Psoas muscle (tissue), 8 donors: ENCODE measurements around the gene HOXB13. TPM values are rescaled to one million over a fixed set of nuclear protein-coding genes. Genes with fewer than 3 reads are reported as not detected.

Experiments used
- ATAC-seq, 4 donors: fragments of 200-7000 bp; cut with Tn5 transposase; one replicate each; pipeline ENCODE4 v1.9.1; 2020; ENCODE audit warnings: moderate library complexity in 3 of 4, mild to moderate bottlenecking in 2 of 4
- DNase-seq, 2 donors: peaks; one replicate each; pipeline ENCODE4 v3.0.0-alpha.2; 2020
- H3K27ac ChIP-seq: fragments of 200-600 bp; one replicate; pipeline ENCODE4 v1.8.0; 2022
- H3K27me3 ChIP-seq, 3 donors: fragments of 200-600 bp in 1 of 3; one replicate each; pipeline versions ENCODE4 v1.6.1 to v1.8.0; 2013 to 2022; ENCODE audit warnings: low read length in 2 of 3, mild to moderate bottlenecking in 2 of 3, moderate library complexity in 1 of 3; ENCODE audit not compliant: insufficient read depth in 3 of 3
- H3K36me3 ChIP-seq, 2 donors: fragments of 200-600 bp in 1 of 2; one replicate each; pipeline versions ENCODE4 v1.6.1 to v1.8.0; 2013 to 2022; ENCODE audit warnings: low read depth in 1 of 2, mild to moderate bottlenecking in 1 of 2, moderate library complexity in 1 of 2; ENCODE audit not compliant: insufficient read depth in 1 of 2
- H3K4me1 ChIP-seq: fragments of 200-600 bp; one replicate; pipeline ENCODE4 v1.8.0; 2022
- H3K4me3 ChIP-seq: fragments of 200-600 bp; one replicate; pipeline ENCODE4 v1.8.0; 2022; ENCODE audit warnings: mild to moderate bottlenecking
- H3K9me3 ChIP-seq: fragments of 200-600 bp; one replicate; pipeline ENCODE4 v1.8.0; 2022
- WGBS, 3 donors: extraction: QIAGEN DNeasy Blood & Tissue Kit; methylation state at CpG; one replicate each; pipeline versions ENCODE4 v1.1.6 to v1.1.7; 2013; 5-methylcytosine and 5-hydroxymethylcytosine counted together
- intact Hi-C, 2 donors: fragments of 100-400 bp; cut with DNase I; formaldehyde crosslinking; loops; one replicate each; pipeline versions ENCODE4 v1.11.0 to v1.14.2; 2022
- polyA plus RNA-seq, 3 donors: library from polyadenylated mRNA; stranded (reverse); fragments of 200-250 nt; gene quantifications; one replicate each; pipeline ENCODE4 v1.2.3, GENCODE V29; 2013
- total RNA-seq, 4 donors: library from RNA; stranded (reverse); fragmentation: NEBNext Ultra II Directional in 2 of 4; extraction: Animal tissue kit (Norgen Biotek cat#: 25700) in 2 of 4; gene quantifications; one replicate each; pipeline versions ENCODE4 v1.2.1 to v1.2.4, GENCODE V29; 2021 to 2023
- TF ChIP-seq, protein P1 (sequence below): fragments of 200-600 bp; IDR thresholded peaks from one replicate; pipeline ENCODE4 v1.8.0; 2022; ENCODE audit warnings: antibody characterized with exemption
- donor health status: healthy with polysubstance abuse.
- donor health status: DM: no; HTN: no; CAD: no; lungs with moderate emphysema.
- donor health status: Bipolar disorder and iron deficiency.
- donor health status: healthy.
- donor health status: DM: yes; HTN: yes; CAD: no.
- donor health status: DM: no; HTN: no; CAD: no.
- donor health status: DM: no; HTN: no; CAD: no.
- donor health status: DM: yes; HTN: yes; CAD: no.

HOXB13 gene
- total and polyA plus RNA-seq, 7 donors = not detected

DNA sequence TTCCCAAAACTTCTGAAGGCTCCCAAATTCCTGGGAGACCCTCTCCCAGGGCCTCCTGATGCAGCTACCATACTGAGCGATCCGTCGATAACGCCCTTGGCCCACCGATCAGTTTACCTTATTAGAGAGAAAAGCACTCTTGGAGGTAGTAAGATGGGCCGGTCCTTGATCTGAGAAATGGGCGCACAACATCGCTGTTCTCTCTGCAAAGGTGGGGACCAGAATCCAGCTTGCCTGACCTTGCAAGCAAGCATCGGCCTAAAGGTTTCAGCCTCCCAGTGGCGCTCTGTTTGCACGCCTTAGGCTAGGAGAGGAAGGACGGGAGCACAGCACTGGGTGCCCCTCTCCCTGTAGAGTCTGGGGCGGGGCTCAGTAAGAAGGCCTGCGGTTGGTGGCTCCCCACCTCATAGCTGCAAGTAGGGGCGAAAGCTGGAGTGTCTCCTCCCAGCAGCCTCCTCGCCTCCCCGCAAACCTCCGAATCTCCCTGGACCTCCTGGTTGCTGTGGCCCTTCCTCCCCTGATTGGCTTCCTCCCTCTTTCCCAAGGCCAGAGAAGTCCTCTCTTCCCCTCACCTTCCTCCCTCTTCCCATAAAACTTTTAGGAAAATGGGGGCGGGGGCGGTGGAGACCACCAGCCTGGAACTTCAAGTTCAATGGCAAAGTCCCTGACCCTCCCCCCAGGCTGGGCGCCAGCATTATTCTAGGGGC is 6.2 kb downstream of the HOXB13 start, which contains the start of gene PRAC1:
Gene PRAC1 (minus strand): TSS at position 318 of the 707 bp plus-strand sequence. CDS start 126 bp downstream, at position 192.
- Histone ChIP-seq H3K27ac (no peak within 1 kb of the TSS), H3K9me3 (no peaks in the 10 kb centered on the region), H3K27me3 (peaks cover 11 to 100% (median 62%) of the 10 kb centered on the region in 3 donors), H3K4me1 (peaks cover 12% of the 10 kb centered on the region), H3K4me3 (no peak within 1 kb of the TSS), H3K36me3 (no peaks in the 10 kb centered on the region)
- TF ChIP-seq, protein P1, sequence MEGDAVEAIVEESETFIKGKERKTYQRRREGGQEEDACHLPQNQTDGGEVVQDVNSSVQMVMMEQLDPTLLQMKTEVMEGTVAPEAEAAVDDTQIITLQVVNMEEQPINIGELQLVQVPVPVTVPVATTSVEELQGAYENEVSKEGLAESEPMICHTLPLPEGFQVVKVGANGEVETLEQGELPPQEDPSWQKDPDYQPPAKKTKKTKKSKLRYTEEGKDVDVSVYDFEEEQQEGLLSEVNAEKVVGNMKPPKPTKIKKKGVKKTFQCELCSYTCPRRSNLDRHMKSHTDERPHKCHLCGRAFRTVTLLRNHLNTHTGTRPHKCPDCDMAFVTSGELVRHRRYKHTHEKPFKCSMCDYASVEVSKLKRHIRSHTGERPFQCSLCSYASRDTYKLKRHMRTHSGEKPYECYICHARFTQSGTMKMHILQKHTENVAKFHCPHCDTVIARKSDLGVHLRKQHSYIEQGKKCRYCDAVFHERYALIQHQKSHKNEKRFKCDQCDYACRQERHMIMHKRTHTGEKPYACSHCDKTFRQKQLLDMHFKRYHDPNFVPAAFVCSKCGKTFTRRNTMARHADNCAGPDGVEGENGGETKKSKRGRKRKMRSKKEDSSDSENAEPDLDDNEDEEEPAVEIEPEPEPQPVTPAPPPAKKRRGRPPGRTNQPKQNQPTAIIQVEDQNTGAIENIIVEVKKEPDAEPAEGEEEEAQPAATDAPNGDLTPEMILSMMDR = no peak
- intact Hi-C loops = loop anchor here in 1 of 2 donors (5.0 kb wide), 1 partner anchor 70 kb away; no protein-coding TSS in a partner anchor
- 8 to 16% (median 13%) methylated on average over 19 to 21 of the region's 21 CpGs for WGBS, 3 donors
- DNase-seq = no peak
- ATAC-seq = no peak

DNA sequence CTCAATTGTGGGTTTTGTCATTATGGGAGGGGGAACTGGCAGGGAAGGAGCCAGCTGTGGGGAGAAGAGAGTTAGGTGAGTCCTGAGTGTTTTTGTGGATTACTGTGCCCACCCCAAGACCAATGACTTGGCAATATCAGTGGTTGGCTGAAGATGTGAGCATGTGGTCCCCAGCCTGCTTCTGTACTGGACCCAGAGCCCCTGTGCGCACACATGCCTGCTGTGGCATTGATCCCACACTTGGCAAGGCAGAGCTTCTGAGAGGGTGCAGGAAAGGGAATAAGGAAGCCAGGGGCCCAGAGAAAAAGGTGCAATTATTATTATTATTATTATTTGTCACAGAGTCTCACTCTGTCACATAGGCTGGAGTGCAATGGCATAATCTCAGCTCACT is 7.5 kb downstream of the HOXB13 start:
- Histone ChIP-seq H3K27ac (no peak overlapping the region), H3K4me1 (peaks cover 12% of the 10 kb centered on the region), H3K4me3 (no peak overlapping the region), H3K27me3 (peaks cover 12 to 100% (median 59%) of the 10 kb centered on the region in 3 donors), H3K9me3 (no peaks in the 10 kb centered on the region), H3K36me3 (no peaks in the 10 kb centered on the region)
- 96 to 100% (median 96%) methylated on average over 1 of the region's 1 CpG for WGBS, 3 donors
- intact Hi-C loops = loop anchor here in 1 of 2 donors (5.0 kb wide), 1 partner anchor 71 kb away; no protein-coding TSS in a partner anchor
- DNase-seq (no peak), ATAC-seq (no peak)
- TF ChIP-seq, protein P1 = no peak

DNA sequence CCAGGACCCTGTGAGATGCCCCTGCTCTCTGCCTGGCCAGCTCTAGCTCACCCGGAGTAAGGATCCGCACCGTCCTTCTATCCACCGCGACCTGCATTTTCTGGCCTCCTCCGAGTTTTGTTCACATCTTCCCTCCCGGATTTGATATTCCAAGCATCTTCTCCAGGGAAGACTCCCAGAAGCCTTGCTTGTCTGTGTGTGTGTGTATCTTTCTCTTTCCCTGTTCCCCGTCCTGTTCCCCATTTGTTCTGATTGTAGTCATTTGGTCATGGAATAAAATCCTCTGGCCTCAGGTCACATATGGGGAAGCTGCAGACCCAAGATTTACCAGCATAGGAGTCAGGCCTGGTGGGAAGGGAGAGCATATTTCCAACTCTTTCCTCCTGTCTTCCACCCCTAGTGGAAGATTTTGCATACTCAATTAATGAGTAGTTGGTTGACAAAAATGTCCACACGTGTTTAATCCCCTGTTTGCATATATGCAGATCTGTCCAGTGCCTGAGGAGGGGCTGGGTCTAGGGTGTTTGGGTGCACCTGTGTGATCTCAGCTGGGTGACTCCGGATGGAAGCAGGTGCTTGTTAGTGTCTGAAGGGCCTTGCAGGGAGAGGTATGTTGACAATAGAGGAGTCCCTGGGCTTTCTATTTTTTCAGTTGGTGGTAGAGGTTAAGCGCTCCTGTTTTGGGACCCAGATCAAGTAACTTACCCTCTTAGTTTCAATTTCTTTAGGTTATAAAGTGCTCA is 8.1 kb downstream of the HOXB13 start:
- no peak for DNase-seq
- Histone ChIP-seq H3K4me1 (peaks cover 12% of the 10 kb centered on the region), H3K36me3 (no peaks in the 10 kb centered on the region), H3K27ac (no peak overlapping the region), H3K9me3 (no peaks in the 10 kb centered on the region), H3K4me3 (no peak overlapping the region), H3K27me3 (peaks cover 9 to 100% (median 54%) of the 10 kb centered on the region in 3 donors)
- TF ChIP-seq, protein P1 = no peak
- ATAC-seq = no peak
- WGBS, 3 donors = 43 to 48% (median 43%) methylated on average over 11 of the region's 11 CpGs
- intact Hi-C loops = loop anchor here in 1 of 2 donors (5.0 kb wide), 1 partner anchor 72 kb away; no protein-coding TSS in a partner anchor

DNA sequence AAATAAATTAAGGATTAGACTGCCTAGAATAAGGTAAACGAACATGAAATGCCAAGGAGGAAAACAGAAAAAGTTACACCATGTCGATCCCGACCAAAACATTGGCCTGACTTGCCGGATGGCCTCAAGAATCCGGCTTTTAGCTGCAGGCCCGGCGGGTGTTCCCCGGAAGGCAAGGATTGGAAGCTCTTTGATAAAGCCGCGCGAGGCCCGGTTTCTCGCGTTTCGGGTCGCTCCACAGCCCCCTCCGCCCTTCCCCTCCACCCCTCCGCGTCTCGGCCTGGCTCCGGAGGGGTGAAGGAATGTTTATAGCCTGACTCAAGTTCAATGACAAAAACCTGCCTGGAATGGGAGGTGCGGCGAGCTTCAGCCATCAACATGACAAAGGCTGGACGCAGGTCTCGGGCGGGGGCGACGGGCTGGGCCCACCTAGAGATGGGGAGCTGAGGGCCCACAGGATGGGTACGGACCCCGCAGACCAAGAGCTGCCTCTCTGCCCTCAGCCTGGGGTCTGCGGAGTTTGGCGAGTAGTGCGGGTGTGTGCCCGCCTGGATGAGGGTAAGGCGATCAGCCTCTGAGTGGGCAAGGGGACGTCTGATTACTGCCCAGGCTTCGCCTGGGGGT is 8.8 kb downstream of the HOXB13 start:
- TF ChIP-seq, protein P1 = no peak
- ATAC-seq (no peak), DNase-seq (no peak)
- Histone ChIP-seq H3K4me3 (no peak overlapping the region), H3K27me3 (peaks cover 11 to 99% (median 50%) of the 10 kb centered on the region in 3 donors), H3K27ac (no peak overlapping the region), H3K4me1 (peaks cover 12% of the 10 kb centered on the region), H3K36me3 (no peaks in the 10 kb centered on the region), H3K9me3 (no peaks in the 10 kb centered on the region)
- WGBS, 3 donors = 11 to 16% (median 12%) methylated on average over 36 to 37 of the region's 37 CpGs
- intact Hi-C loops = loop anchor here in 1 of 2 donors (5.0 kb wide), 1 partner anchor 73 kb away; no protein-coding TSS in a partner anchor
